Measurements from ENCODE around the gene MRTFA.
A peak's percentile ranks its signal among the peaks of the same experiment; 100 is the strongest.
"Not testable (repeated sequence)": the region's sequence is repeated elsewhere in the genome, so short reads cannot be mapped to it uniquely, and the experiment has no call there.

The MRTFA gene

DNA sequence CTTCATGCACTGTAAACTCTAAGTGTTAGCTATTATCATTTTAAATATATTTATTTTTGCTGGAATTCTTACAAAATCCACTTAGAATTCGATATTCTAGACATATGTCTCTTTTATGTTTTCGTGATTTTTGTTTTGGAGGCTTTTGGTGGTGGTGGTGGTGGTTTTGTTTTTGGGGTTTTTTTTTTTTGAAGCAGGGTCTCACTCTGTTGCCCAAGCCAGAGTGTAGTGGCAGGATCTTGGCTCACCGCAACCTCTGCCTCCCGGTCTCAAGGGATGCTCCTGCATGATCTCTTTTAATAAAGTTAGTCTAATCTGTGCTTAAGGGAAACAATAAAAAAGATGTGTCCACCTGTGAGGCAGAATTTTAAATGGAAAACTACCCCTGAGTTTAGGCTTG is 117.7 kb downstream of the MRTFA start:
- DNase-seq: no peak

GRCh38 chr22:40517631-40518030 is 118.9 kb downstream of the MRTFA start:
- no peak for DNase-seq

GRCh38 chr22:40516416-40516815 is 120.1 kb downstream of the MRTFA start:
- no peak for DNase-seq

- no peak for DNase-seq
These were observed 123.9 kb downstream of the MRTFA start for GRCh38 chr22:40512426-40513136.

DNA sequence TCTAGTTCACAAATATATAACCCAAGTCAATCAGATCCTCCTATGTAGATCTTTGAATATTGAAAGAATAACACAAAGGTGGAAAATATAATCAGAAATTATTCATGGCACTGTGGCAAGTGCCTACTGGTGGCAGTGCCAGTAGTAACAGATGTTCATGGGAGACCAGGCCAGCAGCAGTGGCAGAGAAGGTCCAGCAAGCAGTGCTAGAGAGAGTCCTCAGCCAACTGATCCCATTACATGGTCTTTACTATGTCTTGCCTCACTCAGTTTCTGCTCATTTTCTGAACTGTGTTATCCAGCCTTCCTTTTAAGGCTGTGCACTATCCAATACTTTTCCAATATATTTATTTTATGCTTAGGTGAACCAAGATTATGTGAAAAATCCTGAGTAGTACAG is 124.9 kb downstream of the MRTFA start:
- no peak for DNase-seq

DNA sequence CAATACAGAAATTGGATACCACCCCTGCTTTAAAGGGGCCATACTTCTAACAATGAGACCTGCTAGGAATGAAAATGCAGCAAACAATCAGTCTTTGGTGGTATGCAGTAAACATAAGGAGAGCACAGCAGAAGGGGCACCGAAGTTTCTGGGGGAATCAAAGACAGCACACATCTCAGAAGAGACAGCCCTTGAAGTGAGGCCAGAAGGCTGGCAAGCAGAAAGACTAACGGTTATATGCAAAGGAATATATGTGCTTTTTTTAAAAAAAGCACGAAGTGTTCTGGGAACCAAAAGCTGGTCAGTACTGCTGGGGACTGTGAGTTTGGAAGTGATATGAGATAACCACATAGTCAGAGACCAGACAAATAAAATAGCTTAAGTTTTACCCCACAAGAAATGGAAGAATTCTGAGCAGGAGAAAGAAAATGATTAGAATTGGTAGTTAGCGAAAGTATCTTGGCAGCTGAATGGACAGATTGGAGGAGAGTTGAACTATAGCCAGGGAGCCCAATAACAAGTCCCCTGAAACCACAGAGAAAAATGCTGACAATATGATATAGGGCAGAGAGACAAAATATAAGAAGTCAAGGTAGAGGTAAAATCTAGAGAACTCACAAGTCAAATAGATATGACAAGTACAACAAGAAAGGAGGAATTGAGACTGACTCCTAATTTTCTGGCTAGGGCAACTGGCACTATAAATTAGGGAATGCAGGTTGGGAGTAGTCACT is 125.7 kb downstream of the MRTFA start:
- no peak for DNase-seq

GRCh38 chr22:40509401-40510134 is 127.0 kb downstream of the MRTFA start:
- DNase-seq: no peak

GRCh38 chr22:40508046-40508445 is 128.5 kb downstream of the MRTFA start:
- DNase-seq: not testable (repeated sequence)

DNA sequence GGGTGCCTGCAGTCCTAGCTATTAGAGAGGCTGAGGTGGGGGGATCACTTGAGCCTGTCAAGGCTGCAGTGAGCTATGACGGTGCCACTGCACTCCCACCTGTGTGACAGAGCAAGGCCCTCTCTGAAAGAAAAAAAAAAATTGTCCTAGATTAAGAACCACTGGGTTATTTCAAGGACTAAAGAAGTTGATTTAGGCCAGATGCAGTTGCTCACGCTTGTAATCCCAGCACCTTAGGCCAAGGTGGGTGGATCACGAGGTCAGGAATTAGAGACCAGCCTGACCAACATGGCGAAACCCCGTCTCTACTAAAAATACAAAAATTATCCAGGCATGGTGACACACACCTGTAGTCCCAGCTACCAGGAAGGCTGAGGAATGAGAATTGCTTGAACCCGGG is 129.0 kb downstream of the MRTFA start:
- DNase-seq: no peak

- no peak for DNase-seq
These were observed 129.8 kb downstream of the MRTFA start for GRCh38 chr22:40506762-40507161.

GRCh38 chr22:40504285-40505249 is 132.0 kb downstream of the MRTFA start:
- DNase-seq: no peak

- no peak for DNase-seq
These were observed 133.6 kb downstream of the MRTFA start for GRCh38 chr22:40502919-40503318.

DNA sequence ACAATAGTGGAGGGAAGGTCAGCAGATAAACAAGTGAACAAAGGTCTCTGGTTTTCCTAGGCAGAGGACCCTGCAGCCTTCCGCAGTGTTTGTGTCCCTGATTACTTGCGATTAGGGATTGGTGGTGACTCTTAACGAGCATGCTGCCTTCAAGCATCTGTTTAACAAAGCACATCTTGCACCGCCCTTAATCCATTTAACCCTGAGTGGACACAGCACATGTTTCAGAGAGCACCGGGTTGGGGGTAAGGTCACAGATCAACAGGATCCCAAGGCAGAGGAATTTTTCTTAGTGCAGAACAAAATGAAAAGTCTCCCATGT is 136.1 kb downstream of the MRTFA start:
- DNase-seq: not testable (repeated sequence)

DNA sequence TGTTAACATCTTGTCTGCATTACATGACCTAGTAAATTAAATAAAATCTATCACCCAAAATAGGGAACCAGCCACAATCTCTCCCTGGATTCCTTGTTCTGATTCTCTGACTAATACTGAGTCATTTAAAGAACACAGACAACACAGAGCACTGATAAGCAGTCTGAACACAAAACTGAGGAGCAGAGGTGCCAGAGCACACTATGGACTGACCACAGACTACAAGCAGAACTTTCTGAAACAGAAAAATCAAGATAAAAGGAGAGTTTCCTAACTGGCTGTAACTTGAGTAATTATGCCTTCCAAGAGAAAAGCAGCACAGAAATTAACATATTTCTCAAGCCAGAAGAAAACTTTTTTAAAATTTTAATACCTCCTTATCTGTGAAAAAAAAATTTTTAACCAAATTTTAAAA is 137.3 kb downstream of the MRTFA start:
- DNase-seq: peak; percentile 65

GRCh38 chr22:40498420-40499208 is 137.9 kb downstream of the MRTFA start:
- DNase-seq: peak; percentile 93

GRCh38 chr22:40493441-40493840 is 143.1 kb downstream of the MRTFA start:
- DNase-seq: no peak

GRCh38 chr22:40491990-40492631 is 144.4 kb downstream of the MRTFA start:
- peak; percentile 40 for DNase-seq

GRCh38 chr22:40487663-40488249 is 148.8 kb downstream of the MRTFA start:
- peak; percentile 71 for DNase-seq

- no peak for DNase-seq
These were observed 149.4 kb downstream of the MRTFA start for GRCh38 chr22:40486962-40487602.
